HG03354 (cell line): ENCODE data around the gene SERPINA4.

ENCODE experiments used
- ATAC-seq: cut with Tn5 transposase; IDR thresholded peaks from one replicate; pipeline ENCODE4 v1.9.1; 2021; ENCODE audit warnings: mild to moderate bottlenecking; ENCODE audit not compliant: unreplicated experiment, poor library complexity, severe bottlenecking

Gene SERPINA4

DNA sequence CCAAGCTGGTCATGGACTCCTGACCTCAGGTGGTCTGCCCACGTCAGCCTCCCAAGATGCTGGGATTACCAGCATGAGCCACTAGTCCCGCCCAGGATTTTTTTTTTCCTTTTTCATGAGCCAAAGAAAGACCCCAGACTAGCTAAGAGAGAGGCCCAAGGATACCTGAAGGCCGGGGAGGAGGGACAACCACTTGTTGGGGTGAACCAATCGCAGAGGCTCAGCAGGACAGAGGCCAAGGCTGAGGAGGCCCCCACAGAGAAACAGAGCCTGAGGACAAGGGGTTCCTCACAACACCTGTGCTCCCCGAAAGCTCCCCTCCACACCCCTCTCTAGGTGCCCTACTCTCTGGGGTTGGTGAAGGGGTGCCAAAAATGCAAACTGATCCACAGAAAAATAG lies 49.9 kb downstream of the SERPINA4 start:
- no peak for ATAC-seq

DNA sequence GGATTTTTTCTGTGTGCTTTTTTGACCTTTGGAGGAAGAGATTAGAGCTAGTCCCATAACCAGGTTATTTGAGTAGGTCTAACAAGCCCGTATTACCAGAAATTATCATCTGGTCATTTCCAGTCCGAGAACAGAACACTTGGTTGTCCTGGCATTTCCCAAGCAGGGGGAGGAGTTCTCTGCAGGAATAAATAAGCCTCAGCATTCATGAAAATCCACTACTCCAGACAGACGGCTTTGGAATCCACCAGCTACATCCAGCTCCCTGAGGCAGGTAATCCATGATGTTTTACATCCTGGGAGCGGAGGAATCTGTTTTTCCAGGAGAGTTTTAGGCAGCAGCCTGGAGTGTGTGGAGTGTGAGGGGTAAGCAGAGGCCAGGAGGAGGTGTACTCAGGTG lies 50.9 kb downstream of the SERPINA4 start, which contains the start of gene SERPINA3:
TSS of gene SERPINA3 (plus strand) at position 218 of the 400 bp plus-strand sequence. CDS start 2,051 bp downstream, outside the sequence.
- ATAC-seq: no peak

DNA sequence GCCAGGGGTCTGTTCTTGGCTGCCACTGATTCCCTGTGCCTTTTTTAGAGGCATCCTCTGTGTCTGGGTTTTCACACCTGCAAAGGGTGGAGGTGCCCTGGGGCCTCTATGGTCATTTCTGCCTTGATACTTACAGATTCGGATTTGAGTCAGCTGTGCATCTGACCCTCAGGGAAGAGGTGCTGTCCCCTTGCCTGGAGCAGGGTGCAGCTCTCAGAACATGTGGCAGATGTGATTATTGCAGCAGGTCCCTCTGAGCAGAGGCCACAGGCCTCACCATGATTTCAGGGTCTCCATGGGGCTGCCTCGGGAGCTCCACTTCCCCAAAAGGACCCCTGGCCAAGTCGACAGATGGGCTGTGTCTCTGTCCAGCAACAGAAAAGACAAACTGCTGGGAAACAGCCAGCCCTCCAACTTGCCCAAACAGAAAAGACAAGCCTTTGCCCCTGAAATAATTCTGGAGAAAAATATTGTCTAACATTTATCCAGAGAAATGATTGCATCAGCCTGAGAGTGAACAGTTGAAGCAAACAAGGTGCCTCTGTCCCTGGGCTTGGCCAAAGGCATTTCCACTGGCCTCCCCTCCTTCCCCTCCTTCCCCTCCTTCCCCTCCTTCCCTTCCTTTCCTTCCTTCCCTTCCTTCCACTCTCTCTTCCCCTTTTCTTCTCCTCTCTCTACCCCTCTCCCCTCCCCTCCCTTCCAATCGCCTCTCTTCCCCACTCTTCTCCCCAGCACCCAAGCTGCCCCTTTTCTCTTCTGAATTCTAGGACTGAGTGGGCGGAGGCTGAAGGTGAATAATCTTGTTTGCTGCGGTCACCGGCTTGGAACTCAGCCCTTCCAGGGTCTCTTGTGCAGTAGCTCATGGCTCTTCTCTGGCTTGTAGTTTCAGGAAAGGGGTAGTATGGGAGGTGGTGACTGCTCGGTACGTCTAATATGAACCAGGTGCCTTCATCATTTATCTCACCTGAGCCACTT lies 51.6 kb downstream of the SERPINA4 start:
- ATAC-seq: no peak

DNA sequence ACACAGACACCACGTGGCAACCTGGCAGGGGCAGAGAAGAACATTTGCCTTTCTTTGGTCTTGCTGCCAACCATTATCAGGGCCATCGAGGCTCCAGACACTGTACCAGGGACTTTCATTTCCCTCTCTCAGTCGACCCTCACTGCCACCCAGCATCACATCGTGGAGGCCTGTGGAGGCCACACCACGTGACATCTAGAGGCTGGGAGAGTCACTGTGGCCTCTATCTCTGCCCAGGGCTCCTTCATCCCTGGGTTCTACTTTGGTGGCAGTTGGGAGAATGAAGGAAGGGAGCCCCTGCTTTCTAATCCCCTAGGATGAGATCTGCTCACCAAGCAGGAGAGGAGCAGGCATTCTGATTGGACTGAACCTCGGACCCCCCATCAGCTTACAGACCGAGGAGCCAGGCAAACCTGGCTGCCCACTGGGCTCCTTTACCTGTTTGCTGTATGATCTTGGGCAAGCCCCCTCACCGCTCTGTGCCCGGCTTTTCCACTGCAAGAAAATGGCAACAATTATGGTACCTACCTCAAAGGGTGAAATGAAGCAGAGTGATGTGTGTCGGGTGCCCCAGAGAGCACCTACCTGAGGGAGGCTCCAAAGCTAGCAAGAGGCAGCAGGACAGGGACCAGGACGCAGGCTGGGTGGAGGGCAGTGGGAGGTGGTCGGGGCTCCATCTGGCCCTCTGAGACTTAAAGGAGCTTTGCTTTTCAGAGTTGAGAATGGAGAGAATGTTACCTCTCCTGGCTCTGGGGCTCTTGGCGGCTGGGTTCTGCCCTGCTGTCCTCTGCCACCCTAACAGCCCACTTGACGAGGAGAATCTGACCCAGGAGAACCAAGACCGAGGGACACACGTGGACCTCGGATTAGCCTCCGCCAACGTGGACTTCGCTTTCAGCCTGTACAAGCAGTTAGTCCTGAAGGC lies 52.7 kb downstream of the SERPINA4 start:
- no peak for ATAC-seq

DNA sequence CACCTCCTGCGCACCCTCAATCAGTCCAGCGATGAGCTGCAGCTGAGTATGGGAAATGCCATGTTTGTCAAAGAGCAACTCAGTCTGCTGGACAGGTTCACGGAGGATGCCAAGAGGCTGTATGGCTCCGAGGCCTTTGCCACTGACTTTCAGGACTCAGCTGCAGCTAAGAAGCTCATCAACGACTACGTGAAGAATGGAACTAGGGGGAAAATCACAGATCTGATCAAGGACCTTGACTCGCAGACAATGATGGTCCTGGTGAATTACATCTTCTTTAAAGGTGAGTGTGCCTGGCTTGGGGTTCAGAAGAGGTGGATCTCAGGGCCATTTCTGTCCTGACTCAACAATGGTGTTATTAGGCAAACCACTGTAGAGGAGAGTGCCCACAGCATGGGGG lies 53.6 kb downstream of the SERPINA4 start:
- ATAC-seq: no peak

DNA sequence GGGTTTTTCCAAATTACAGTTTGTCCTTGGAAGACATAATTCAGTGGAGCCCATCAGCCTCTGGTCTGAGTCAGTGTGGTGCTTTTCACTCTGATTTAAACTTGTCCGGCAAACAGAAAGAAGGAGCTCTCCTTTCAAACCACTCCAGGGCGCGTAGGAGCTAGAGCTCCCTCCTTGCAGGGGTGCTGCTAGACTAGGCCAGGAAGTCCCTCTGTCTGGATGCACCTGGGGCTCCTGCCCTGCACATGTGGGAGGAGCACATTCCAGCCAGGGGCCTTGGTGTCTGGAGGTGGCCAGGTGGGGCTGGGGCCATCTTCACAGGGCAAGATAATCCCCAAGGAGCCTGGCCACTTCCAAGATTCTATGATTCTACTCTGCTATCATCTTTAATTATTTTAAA lies 54.0 kb downstream of the SERPINA4 start:
- ATAC-seq: no peak

DNA sequence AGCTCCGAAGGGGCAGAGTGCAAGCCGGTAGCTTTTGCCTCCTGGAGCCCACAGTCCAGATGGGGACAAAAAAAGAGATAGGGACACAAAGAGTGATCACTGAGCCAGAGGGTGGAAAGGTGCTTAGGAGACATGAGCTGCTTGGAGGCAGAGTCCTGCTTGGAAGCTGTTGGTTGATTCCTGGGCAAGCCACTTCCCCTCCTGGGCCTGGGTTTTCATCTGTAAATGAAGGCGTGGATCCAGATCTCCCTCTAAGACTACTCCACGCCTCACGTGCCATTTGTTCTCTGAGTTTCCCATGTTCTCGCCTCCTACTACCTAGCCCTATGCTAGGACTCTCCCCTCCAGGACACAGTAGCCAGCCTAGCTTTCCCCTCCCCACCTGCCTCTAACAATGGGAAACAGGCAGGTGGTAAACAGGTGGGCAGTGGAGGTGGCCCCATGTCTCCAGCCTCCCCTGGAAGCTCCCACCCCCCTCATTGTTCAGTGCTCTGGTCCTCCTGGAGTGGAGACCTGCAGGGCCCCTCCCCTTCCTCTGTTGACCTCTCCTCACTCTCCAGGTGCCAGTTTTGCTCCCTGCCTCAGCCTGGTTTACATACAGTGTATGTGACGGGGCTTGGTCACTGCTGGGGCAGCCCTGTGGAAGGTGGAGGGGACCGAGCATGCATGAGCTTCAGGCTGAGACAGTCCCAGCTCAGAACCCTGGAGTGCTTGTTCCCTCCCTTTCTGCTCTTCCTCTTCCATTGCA lies 54.8 kb downstream of the SERPINA4 start:
- ATAC-seq: no peak

DNA sequence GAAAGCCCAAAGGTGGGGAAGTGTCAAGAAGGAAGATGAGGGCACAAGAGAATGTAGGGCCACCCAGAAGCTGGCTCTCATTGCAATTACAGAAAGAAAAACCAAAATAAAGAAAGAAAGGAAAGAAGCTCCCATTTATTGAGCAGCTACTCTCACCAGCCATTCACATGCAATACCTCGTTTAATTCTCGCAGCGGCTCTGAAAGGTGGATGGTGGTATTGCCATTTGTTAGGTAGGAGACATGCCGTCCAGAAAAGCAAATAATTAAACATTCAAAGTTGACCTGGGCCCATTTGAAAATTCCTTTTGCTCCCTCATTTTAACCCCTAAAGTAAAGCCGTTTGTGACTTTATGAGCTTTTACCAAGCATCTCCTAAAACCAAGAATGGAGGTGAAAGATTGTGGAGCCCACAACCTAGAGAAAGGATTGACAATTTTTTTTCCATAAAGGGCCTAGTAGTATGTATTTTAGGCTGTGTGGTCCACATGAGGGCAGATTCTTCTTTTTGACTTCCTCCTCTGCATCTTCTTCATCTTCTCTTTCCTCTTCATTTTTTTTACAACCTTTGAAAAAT lies 56.2 kb downstream of the SERPINA4 start:
- ATAC-seq: no peak

DNA sequence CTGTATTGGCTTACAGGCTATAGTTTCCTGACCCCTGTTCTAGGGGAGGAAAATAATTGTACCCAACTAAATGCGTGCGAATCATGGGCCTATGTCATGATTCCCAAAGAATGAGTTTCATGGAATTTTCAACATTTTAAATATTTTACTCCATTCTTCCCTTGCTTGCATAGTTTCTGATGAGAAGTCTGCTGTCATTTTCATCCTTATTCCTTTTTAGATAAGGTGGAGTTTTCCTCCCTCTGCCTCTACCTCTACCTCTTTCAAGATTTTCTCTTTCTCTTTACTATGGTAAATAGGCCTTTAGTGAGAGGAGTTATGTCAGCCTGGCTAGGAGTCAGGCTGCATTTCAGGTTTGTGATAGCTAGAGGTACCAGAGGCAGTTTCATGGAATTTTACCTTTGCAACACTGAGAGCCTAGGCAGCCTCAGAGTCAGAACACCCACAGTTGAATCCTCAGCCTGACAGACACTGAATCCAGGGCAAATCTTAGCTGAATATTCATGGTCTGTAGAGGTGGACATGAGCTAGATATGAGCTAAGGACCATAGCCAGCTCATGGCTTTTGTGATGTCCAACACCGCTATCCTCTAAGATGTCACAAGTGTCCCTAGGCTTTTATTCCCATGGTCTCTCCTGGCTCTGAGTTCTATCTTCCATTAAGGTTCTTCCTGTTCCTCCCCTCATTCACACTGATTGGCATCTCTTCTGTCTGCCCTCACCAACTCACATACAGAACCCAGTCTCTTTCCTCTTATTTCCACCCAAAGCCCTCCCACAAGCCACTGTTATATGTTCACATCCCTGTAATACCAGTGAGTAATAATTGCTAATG lies 57.0 kb downstream of the SERPINA4 start:
- no peak for ATAC-seq

DNA sequence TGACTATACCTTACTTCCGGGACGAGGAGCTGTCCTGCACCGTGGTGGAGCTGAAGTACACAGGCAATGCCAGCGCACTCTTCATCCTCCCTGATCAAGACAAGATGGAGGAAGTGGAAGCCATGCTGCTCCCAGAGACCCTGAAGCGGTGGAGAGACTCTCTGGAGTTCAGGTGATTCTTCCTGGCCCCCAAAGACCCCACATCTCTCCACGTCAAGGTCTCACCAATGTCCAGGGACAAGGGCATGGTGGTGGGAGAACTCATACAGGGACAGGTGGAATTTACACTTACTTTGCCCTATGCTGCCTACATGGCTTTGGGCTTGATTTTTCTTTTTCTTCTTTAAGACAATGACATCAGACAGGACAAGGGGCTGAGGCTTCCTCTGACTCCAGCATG lies 58.1 kb downstream of the SERPINA4 start:
- no peak for ATAC-seq
